ENCODE measurements around the gene DDR1.

GRCh38 chr6:30836957-30837356 lies 47.4 kb upstream of the DDR1 start:
- TF ChIP-seq GATA3 (IDR thresholded peaks at IDR 0.05; ENCODE audit: low read depth, low read length) (no peak), GATA2 (IDR thresholded peaks at IDR 0.05; ENCODE audit: low read depth, low read length) (no peak)

All from SH-SY5Y (cell line).